HEK293 (cell line): ENCODE results near the gene B4GAT1.

Experiments used
- HOXA7 ChIP-seq: sonication (generic); formaldehyde crosslinking; IDR thresholded peaks from 2 replicates; pipeline ENCODE4 v1.8.1; 2022; ENCODE audit warnings: missing genetic modification reagents, borderline replicate concordance
- HOXC10 ChIP-seq: sonication (generic); formaldehyde crosslinking; IDR thresholded peaks from 2 replicates; pipeline ENCODE4 v1.8.1; 2023; ENCODE audit warnings: mild to moderate bottlenecking, missing genetic modification reagents
- INSM2 ChIP-seq: fragments of 450-650 bp; formaldehyde crosslinking; IDR thresholded peaks from 2 replicates; pipeline ENCODE4 v1.5.1; 2016; ENCODE audit warnings: missing biosample characterization, missing genetic modification characterization
- KLF8 ChIP-seq: fragments of 450-650 bp; formaldehyde crosslinking; IDR thresholded peaks from 2 replicates; pipeline ENCODE4 v1.5.1; 2016; ENCODE audit warnings: missing biosample characterization, missing genetic modification characterization
- SCRT2 ChIP-seq: fragments of 450-650 bp; formaldehyde crosslinking; IDR thresholded peaks from 2 replicates; pipeline ENCODE4 v1.5.1; 2016; ENCODE audit warnings: missing biosample characterization, missing genetic modification characterization
- ZBTB1 ChIP-seq: fragments of 450-650 bp; formaldehyde crosslinking; IDR thresholded peaks from 2 replicates; pipeline ENCODE4 v1.5.1; 2016; ENCODE audit warnings: missing biosample characterization, missing genetic modification characterization
- ZBTB20 ChIP-seq: fragments of 450-650 bp; formaldehyde crosslinking; IDR thresholded peaks from 2 replicates; pipeline ENCODE4 v1.5.1; 2016; ENCODE audit warnings: missing biosample characterization, missing genetic modification characterization
- ZFHX2 ChIP-seq: fragments of 450-650 bp; formaldehyde crosslinking; conservative IDR thresholded peaks from 2 replicates; pipeline ENCODE4 v1.5.1; 2016; ENCODE audit warnings: missing biosample characterization, missing genetic modification characterization
- ZFP37 ChIP-seq: fragments of 450-650 bp; formaldehyde crosslinking; IDR thresholded peaks from 2 replicates; pipeline ENCODE4 v1.5.1; 2016; ENCODE audit warnings: missing biosample characterization, missing genetic modification characterization
- ZNF140 ChIP-seq: fragments of 450-650 bp; formaldehyde crosslinking; IDR thresholded peaks from 2 replicates; pipeline ENCODE4 v1.5.1; 2016; ENCODE audit warnings: missing biosample characterization, missing genetic modification characterization
- ZNF19 ChIP-seq: fragments of 450-650 bp; formaldehyde crosslinking; IDR thresholded peaks from 2 replicates; pipeline ENCODE4; 2016; ENCODE audit warnings: missing biosample characterization, missing genetic modification characterization, low read depth
- ZNF2 ChIP-seq: fragments of 450-650 bp; formaldehyde crosslinking; IDR thresholded peaks from 2 replicates; pipeline ENCODE4 v1.5.1; 2016; ENCODE audit warnings: missing biosample characterization, missing genetic modification characterization
- ZNF214 ChIP-seq: fragments of 450-650 bp; formaldehyde crosslinking; IDR thresholded peaks from 2 replicates; pipeline ENCODE4 v1.5.1; 2017; ENCODE audit warnings: missing biosample characterization, mild to moderate bottlenecking, missing genetic modification characterization, borderline replicate concordance
- ZNF239 ChIP-seq: fragments of 450-650 bp; formaldehyde crosslinking; IDR thresholded peaks from 2 replicates; pipeline ENCODE4 v1.5.1; 2016; ENCODE audit warnings: missing biosample characterization, missing genetic modification characterization
- ZNF266 ChIP-seq: fragments of 450-650 bp; formaldehyde crosslinking; IDR thresholded peaks from 2 replicates; pipeline ENCODE4 v1.5.1; 2016; ENCODE audit warnings: missing biosample characterization, missing genetic modification characterization, low read depth
- ZNF280D ChIP-seq: fragments of 450-650 bp; formaldehyde crosslinking; IDR thresholded peaks from 2 replicates; pipeline ENCODE4 v1.5.1; 2016; ENCODE audit warnings: missing biosample characterization, missing genetic modification characterization
- ZNF341 ChIP-seq: fragments of 450-650 bp; formaldehyde crosslinking; IDR thresholded peaks from 2 replicates; pipeline ENCODE4; 2016; ENCODE audit warnings: low read depth, missing biosample characterization, missing genetic modification characterization
- ZNF394 ChIP-seq: fragments of 450-650 bp; formaldehyde crosslinking; IDR thresholded peaks from 2 replicates; pipeline ENCODE4 v1.5.1; 2016; ENCODE audit warnings: missing biosample characterization, missing genetic modification characterization, mild to moderate bottlenecking, moderate library complexity, borderline replicate concordance
- ZNF585B ChIP-seq: fragments of 450-650 bp; formaldehyde crosslinking; IDR thresholded peaks from 2 replicates; pipeline ENCODE4 v1.5.1; 2016; ENCODE audit warnings: missing biosample characterization, missing genetic modification characterization
- ZNF664 ChIP-seq: fragments of 450-650 bp; formaldehyde crosslinking; IDR thresholded peaks from 2 replicates; pipeline ENCODE4 v1.5.1; 2016; ENCODE audit warnings: missing biosample characterization, missing genetic modification characterization
- ZNF707 ChIP-seq: fragments of 450-650 bp; formaldehyde crosslinking; IDR thresholded peaks from 2 replicates; pipeline ENCODE4 v1.5.1; 2016; ENCODE audit warnings: missing biosample characterization, missing genetic modification characterization
- ZNF76 ChIP-seq: fragments of 450-650 bp; formaldehyde crosslinking; IDR thresholded peaks from 2 replicates; pipeline ENCODE4; 2016; ENCODE audit warnings: low read depth, missing biosample characterization, missing genetic modification characterization, borderline replicate concordance
- TF ChIP-seq, protein P1 (sequence below): fragments of 450-650 bp; formaldehyde crosslinking; IDR thresholded peaks from 2 replicates; pipeline ENCODE4 v1.5.1; 2016; ENCODE audit warnings: missing biosample characterization, missing genetic modification characterization
- TF ChIP-seq, protein P2 (sequence below): fragments of 450-650 bp; formaldehyde crosslinking; conservative IDR thresholded peaks from 2 replicates; pipeline ENCODE4 v1.5.1; 2016; ENCODE audit warnings: low read depth, missing biosample characterization, missing genetic modification characterization
- TF ChIP-seq, protein P3 (sequence below): fragments of 450-650 bp; formaldehyde crosslinking; IDR thresholded peaks from 2 replicates; pipeline ENCODE4 v1.5.1; 2016; ENCODE audit warnings: missing biosample characterization, missing genetic modification characterization
- TF ChIP-seq, protein P4 (sequence below): fragments of 450-650 bp; formaldehyde crosslinking; IDR thresholded peaks from 2 replicates; pipeline ENCODE4 v1.5.1; 2016; ENCODE audit warnings: missing biosample characterization, missing genetic modification characterization

The B4GAT1 gene

DNA sequence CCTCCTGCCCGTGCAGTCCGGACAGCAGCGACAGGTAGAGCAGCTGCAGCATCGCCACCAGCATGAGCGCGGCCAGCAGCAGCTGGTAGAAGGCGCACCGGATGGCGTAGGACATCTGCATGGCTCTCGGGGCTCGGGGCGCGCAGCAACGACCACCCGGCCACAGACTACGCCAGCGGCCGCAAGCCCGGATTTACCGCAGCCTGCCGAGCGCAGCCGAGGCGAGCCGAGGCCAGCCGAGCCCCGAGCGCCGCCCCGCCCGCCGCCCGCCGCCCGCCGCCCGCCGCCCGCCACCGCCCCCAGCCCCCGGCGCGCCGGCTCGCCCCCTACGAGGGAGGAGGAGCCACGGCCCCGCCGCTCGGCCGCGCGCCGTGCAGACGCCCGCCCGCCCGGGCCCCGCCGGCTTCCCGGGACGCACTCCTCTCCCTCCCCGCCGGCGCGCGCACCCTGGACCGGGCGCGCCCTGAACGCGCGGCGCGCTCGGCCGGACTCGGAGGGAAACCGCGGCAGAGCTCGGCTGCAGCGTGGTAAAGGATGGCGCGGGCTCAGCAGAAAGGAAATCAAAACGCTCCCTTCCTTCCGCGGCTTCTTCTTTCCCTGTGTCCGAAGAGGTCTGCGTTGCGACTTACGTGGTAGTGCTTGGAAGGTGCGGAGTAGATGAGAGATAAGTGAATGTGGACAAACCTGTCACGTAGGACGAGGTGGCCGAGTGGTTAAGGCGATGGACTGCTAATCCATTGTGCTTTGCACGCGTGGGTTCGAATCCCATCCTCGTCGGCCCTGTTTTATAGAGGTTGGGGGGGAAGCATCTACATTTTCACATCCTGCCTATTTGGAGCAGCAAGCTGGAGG lies at the start of gene B4GAT1 (continued):
- TF ChIP-seq, protein P1, sequence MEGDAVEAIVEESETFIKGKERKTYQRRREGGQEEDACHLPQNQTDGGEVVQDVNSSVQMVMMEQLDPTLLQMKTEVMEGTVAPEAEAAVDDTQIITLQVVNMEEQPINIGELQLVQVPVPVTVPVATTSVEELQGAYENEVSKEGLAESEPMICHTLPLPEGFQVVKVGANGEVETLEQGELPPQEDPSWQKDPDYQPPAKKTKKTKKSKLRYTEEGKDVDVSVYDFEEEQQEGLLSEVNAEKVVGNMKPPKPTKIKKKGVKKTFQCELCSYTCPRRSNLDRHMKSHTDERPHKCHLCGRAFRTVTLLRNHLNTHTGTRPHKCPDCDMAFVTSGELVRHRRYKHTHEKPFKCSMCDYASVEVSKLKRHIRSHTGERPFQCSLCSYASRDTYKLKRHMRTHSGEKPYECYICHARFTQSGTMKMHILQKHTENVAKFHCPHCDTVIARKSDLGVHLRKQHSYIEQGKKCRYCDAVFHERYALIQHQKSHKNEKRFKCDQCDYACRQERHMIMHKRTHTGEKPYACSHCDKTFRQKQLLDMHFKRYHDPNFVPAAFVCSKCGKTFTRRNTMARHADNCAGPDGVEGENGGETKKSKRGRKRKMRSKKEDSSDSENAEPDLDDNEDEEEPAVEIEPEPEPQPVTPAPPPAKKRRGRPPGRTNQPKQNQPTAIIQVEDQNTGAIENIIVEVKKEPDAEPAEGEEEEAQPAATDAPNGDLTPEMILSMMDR: no peak
- TF ChIP-seq ZNF707 (tag by site-specific recombination) (no peak), ZNF664 (no peak; the same call in 1 of the 2 replicates), ZBTB1 (tag by site-specific recombination) (no peak), ZNF214 (tag by site-specific recombination) (no peak), ZNF239 (tag by site-specific recombination) (no peak; the same call in 1 of the 2 replicates), ZNF341 (no peak; the same call in 1 of the 2 replicates), ZFHX2 (tag by site-specific recombination) (peak; percentile 69), HOXA7 (no peak), INSM2 (tag by site-specific recombination) (0 out of 2 replicates have a peak, but pooled peaks have one; percentile 61), SCRT2 (tag by site-specific recombination) (peak; percentile 71), ZBTB20 (tag by site-specific recombination) (no peak), ZNF140 (tag by site-specific recombination) (no peak), ZNF266 (no peak), ZNF19 (no peak), HOXC10 (CRISPR knock-in tag) (no peak), ZFP37 (tag by site-specific recombination) (peak; percentile 94; the same call in 1 of the 2 replicates), ZNF394 (tag by site-specific recombination) (peak; percentile 88), KLF8 (peak; percentile 77), ZNF585B (no peak), ZNF76 (tag by site-specific recombination) (peak; percentile 70), ZNF2 (tag by site-specific recombination) (peak; percentile 94), ZNF280D (no peak)
- TF ChIP-seq, protein P2, sequence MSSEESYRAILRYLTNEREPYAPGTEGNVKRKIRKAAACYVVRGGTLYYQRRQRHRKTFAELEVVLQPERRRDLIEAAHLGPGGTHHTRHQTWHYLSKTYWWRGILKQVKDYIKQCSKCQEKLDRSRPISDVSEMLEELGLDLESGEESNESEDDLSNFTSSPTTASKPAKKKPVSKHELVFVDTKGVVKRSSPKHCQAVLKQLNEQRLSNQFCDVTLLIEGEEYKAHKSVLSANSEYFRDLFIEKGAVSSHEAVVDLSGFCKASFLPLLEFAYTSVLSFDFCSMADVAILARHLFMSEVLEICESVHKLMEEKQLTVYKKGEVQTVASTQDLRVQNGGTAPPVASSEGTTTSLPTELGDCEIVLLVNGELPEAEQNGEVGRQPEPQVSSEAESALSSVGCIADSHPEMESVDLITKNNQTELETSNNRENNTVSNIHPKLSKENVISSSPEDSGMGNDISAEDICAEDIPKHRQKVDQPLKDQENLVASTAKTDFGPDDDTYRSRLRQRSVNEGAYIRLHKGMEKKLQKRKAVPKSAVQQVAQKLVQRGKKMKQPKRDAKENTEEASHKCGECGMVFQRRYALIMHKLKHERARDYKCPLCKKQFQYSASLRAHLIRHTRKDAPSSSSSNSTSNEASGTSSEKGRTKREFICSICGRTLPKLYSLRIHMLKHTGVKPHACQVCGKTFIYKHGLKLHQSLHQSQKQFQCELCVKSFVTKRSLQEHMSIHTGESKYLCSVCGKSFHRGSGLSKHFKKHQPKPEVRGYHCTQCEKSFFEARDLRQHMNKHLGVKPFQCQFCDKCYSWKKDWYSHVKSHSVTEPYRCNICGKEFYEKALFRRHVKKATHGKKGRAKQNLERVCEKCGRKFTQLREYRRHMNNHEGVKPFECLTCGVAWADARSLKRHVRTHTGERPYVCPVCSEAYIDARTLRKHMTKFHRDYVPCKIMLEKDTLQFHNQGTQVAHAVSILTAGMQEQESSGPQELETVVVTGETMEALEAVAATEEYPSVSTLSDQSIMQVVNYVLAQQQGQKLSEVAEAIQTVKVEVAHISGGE (tag by site-specific recombination): 0 out of 2 replicates have a peak, but pooled peaks have one; percentile 27
- TF ChIP-seq, protein P3, sequence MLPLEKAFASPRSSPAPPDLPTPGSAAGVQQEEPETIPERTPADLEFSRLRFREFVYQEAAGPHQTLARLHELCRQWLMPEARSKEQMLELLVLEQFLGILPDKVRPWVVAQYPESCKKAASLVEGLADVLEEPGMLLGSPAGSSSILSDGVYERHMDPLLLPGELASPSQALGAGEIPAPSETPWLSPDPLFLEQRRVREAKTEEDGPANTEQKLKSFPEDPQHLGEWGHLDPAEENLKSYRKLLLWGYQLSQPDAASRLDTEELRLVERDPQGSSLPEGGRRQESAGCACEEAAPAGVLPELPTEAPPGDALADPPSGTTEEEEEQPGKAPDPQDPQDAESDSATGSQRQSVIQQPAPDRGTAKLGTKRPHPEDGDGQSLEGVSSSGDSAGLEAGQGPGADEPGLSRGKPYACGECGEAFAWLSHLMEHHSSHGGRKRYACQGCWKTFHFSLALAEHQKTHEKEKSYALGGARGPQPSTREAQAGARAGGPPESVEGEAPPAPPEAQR (tag by site-specific recombination): peak; percentile 88; the same call in 1 of the 2 replicates
- TF ChIP-seq, protein P4, sequence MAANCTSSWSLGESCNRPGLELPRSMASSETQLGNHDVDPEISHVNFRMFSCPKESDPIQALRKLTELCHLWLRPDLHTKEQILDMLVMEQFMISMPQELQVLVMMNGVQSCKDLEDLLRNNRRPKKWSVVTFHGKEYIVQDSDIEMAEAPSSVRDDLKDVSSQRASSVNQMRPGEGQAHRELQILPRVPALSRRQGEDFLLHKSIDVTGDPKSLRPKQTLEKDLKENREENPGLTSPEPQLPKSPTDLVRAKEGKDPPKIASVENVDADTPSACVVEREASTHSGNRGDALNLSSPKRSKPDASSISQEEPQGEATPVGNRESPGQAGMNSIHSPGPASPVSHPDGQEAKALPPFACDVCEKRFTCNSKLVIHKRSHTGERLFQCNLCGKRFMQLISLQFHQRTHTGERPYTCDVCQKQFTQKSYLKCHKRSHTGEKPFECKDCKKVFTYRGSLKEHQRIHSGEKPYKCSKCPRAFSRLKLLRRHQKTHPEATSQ (tag by site-specific recombination): no peak
